Hepatocyte (in vitro differentiated cells): ENCODE data around the gene RBFOX2. TPM values are rescaled to one million over a fixed set of nuclear protein-coding genes. Genes with fewer than 3 reads are reported as not detected.

Experiments
- DNase-seq: peaks from one replicate; pipeline ENCODE4 v3.0.0-alpha.2; 2016; ENCODE audit warnings: low spot score
- H2AFZ ChIP-seq: fragments of 200-600 bp; sonication (generic); 2 replicates; pipeline ENCODE4 v1.6.0; 2016; ENCODE audit warnings: antibody characterized with exemption, mild to moderate bottlenecking
- H3K27ac ChIP-seq: fragments of 200-600 bp; sonication (generic); 2 replicates; pipeline ENCODE4 v1.5.1; 2016; ENCODE audit warnings: mild to moderate bottlenecking
- H3K27me3 ChIP-seq: fragments of 200-600 bp; sonication (generic); 2 replicates; pipeline ENCODE4 v1.6.1; 2016
- H3K36me3 ChIP-seq: fragments of 200-600 bp; sonication (generic); replicated peaks from 2 replicates; pipeline ENCODE4 v1.5.1; 2016; ENCODE audit warnings: low read depth; ENCODE audit not compliant: insufficient read depth
- H3K4me1 ChIP-seq: fragments of 200-600 bp; sonication (generic); 2 replicates; pipeline ENCODE4 v1.5.1; 2016; ENCODE audit warnings: mild to moderate bottlenecking, moderate library complexity; ENCODE audit not compliant: insufficient read depth
- H3K4me2 ChIP-seq: fragments of 200-600 bp; sonication (generic); 2 replicates; pipeline ENCODE4 v1.6.0; 2016
- H3K4me3 ChIP-seq: fragments of 200-600 bp; sonication (generic); 2 replicates; pipeline ENCODE4 v1.5.1; 2016; ENCODE audit warnings: mild to moderate bottlenecking
- H3K79me2 ChIP-seq: fragments of 200-600 bp; sonication (generic); 2 replicates; pipeline ENCODE4 v1.6.0; 2017; ENCODE audit warnings: mild to moderate bottlenecking
- H3K9me2 ChIP-seq: fragments of 200-600 bp; sonication (generic); replicated peaks from 2 replicates; pipeline ENCODE4 v1.6.0; 2017; ENCODE audit warnings: mild to moderate bottlenecking; ENCODE audit not compliant: insufficient read depth
- H3K9me3 ChIP-seq: fragments of 200-600 bp; sonication (generic); 2 replicates; pipeline ENCODE4 v1.5.1; 2016; ENCODE audit warnings: low read depth, mild to moderate bottlenecking
- H4K20me1 ChIP-seq: fragments of 200-600 bp; sonication (generic); 2 replicates; pipeline ENCODE4 v1.6.0; 2016; ENCODE audit warnings: mild to moderate bottlenecking; ENCODE audit not compliant: insufficient read depth, poor library complexity, severe bottlenecking
- CTCF ChIP-seq: fragments of 200-600 bp; sonication (generic); IDR thresholded peaks from 2 replicates; pipeline ENCODE4 v1.5.1; 2016; ENCODE audit warnings: antibody characterized with exemption, mild to moderate bottlenecking; ENCODE audit not compliant: poor library complexity
- EZH2 ChIP-seq: fragments of 200-600 bp; sonication (generic); IDR thresholded peaks from 2 replicates; pipeline ENCODE4 v1.6.1; 2016; ENCODE audit warnings: antibody characterized with exemption, mild to moderate bottlenecking, borderline replicate concordance
- EZH2phosphoT487 ChIP-seq: fragments of 200-600 bp; sonication (generic); IDR thresholded peaks from one replicate; pipeline ENCODE4 v1.6.1; 2018; ENCODE audit warnings: antibody characterized with exemption, mild to moderate bottlenecking, low read depth, moderate library complexity; ENCODE audit not compliant: unreplicated experiment, severe bottlenecking
- WGBS: methylation state at CpG from one replicate; pipeline ENCODE4 v1.1.6; 2016; ENCODE audit warnings: low lambda C conversion rate; ENCODE audit errors: missing lambda C conversion rate; 5-methylcytosine and 5-hydroxymethylcytosine counted together
- polyA plus RNA-seq: library from polyadenylated mRNA; unstranded; fragments of >200 nt; fragmentation: Nextera tagmentation; extraction: Ambion mirVana; gene quantifications from 2 replicates; pipeline ENCODE4 v1.2.1, GENCODE V29; 2016
- total RNA-seq: library from RNA; depleted of rRNA; stranded (reverse); fragments of >200 nt; gene quantifications from 2 replicates; pipeline ENCODE4 v1.2.3, GENCODE V29; 2014

RBFOX2 gene
- total and polyA plus RNA-seq, 2 experiments from 2014 or later: 76.7 to 133 TPM

GRCh38 chr22:35860087-35860733, 168.4 kb downstream of the RBFOX2 start:
- TF ChIP-seq EZH2phosphoT487 (no peak), CTCF (no peak), EZH2 (no peak)
- Histone ChIP-seq H3K27me3 (no peaks in the 10 kb centered on the region), H3K4me2 (no peak overlapping the region), H3K4me1 (peaks cover 14% of the 10 kb centered on the region), H3K9me3 (no peaks in the 10 kb centered on the region), H3K79me2 (peaks cover 93% of the 10 kb centered on the region), H3K4me3 (no peak overlapping the region), H3K27ac (no peak overlapping the region), H4K20me1 (peaks cover 13% of the 10 kb centered on the region), H3K9me2 (no peaks in the 10 kb centered on the region), H2AFZ (no peak overlapping the region), H3K36me3 (no peaks in the 10 kb centered on the region)
- DNase-seq: no peak
- WGBS: 95% methylated on average over 4 of the region's 4 CpGs

GRCh38 chr22:35854334-35854733, 174.3 kb downstream of the RBFOX2 start:
- Histone ChIP-seq H3K9me3 (no peaks in the 10 kb centered on the region), H3K79me2 (peaks cover 95% of the 10 kb centered on the region), H3K36me3 (no peaks in the 10 kb centered on the region), H3K27me3 (no peaks in the 10 kb centered on the region), H3K4me3 (no peak overlapping the region), H3K4me2 (no peak overlapping the region), H3K27ac (no peak overlapping the region), H3K9me2 (no peaks in the 10 kb centered on the region), H2AFZ (no peak overlapping the region), H3K4me1 (peaks cover 21% of the 10 kb centered on the region), H4K20me1 (peaks cover 4% of the 10 kb centered on the region)
- no peak for DNase-seq
- no peak for TF ChIP-seq CTCF
- no peak for TF ChIP-seq EZH2
- no peak for TF ChIP-seq EZH2phosphoT487
- 100% methylated on average over 2 of the region's 2 CpGs for WGBS

DNA sequence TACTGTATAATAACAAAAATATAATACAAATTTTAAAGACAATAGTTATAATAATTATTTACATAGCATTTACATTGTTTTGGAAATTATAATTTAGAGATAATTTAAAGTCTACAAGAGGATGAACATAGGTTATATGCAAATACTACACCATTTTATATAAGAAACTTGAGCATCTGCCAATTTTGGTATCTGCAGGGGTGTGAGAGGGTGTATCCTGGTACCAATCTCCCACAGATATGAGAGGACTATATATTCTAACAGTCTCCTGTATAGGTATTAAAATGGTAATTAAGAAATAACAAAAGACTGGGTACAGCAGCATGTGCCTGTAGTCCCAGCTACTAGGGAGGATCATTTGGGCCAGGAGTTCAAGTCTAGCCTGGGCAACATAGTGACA, 176.5 kb downstream of the RBFOX2 start:
- Histone ChIP-seq H3K4me2 (no peak overlapping the region), H4K20me1 (peaks cover 4% of the 10 kb centered on the region), H3K79me2 (peaks cover 89% of the 10 kb centered on the region)

More for the DNA sequence above, 176.5 kb downstream of the RBFOX2 start:
- Histone ChIP-seq H3K4me3 (no peak overlapping the region), H2AFZ (no peak overlapping the region), H3K9me3 (no peaks in the 10 kb centered on the region), H3K27ac (no peak overlapping the region), H3K27me3 (no peaks in the 10 kb centered on the region), H3K36me3 (no peaks in the 10 kb centered on the region), H3K4me1 (peaks cover 24% of the 10 kb centered on the region), H3K9me2 (no peaks in the 10 kb centered on the region)
- DNase-seq: no peak
- TF ChIP-seq EZH2phosphoT487 (no peak), EZH2 (no peak), CTCF (no peak)
